Measurements from ENCODE around the gene WDR33. TPM values are rescaled to one million over a fixed set of nuclear protein-coding genes. Genes with fewer than 3 reads are reported as not detected.

WDR33 gene
- total and polyA plus RNA-seq, 2 of the 13 experiments (the other 11 are each of a cell fraction or from before 2014, with no cell fraction given) = 54.9 to 78.2 TPM

DNA sequence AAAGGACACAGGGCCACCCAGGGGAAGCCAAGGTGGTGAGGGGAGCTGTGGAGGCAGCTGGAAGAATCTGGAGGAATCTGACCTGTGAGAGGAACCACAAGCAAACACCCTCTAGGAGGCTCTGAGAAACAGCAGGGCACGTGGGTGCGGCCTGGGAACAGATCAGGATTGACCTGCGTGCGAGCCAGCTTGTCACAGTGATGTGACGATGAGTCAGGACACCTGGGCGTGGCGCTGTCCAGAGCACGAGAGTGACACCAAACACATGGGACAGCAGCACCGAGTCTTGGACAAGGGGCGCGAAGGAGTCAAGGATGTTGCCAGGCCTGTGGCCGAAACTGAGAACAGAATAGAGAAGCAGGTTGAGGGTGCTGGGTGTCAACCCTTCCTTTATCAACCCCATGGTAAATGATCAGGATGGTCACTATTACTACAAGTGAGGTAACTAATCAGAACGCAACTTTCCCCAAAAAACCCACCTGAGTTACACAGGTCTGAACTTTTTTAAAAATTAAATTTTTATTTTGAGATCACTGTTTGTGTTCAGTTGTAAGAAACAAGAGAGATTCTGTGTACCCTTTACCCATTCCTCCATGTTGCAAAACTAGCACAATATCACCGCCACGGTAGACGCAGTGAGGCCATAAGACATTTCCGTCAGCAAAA lies 110.3 kb downstream of the WDR33 start (continued):
- TF ChIP-seq, protein P1, sequence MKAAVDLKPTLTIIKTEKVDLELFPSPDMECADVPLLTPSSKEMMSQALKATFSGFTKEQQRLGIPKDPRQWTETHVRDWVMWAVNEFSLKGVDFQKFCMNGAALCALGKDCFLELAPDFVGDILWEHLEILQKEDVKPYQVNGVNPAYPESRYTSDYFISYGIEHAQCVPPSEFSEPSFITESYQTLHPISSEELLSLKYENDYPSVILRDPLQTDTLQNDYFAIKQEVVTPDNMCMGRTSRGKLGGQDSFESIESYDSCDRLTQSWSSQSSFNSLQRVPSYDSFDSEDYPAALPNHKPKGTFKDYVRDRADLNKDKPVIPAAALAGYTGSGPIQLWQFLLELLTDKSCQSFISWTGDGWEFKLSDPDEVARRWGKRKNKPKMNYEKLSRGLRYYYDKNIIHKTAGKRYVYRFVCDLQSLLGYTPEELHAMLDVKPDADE (CRISPR knock-in tag; IDR thresholded peaks at IDR 0.05) = no peak
- TF ChIP-seq MEIS1 (CRISPR knock-in tag; IDR thresholded peaks at IDR 0.05; ENCODE audit: borderline replicate concordance) (no peak), KMT2A (CRISPR knock-in tag; IDR thresholded peaks at IDR 0.05) (no peak), REXO4 (CRISPR knock-in tag; IDR thresholded peaks at IDR 0.05; ENCODE audit: borderline replicate concordance) (no peak), NFE2L2 (IDR thresholded peaks at IDR 0.05; ENCODE audit: low read length) (no peak), ZNF33A (CRISPR knock-in tag; IDR thresholded peaks at IDR 0.05; ENCODE audit: borderline replicate concordance) (no peak), HOXA7 (CRISPR knock-in tag; IDR thresholded peaks at IDR 0.05) (no peak), PAF1 (CRISPR knock-in tag; IDR thresholded peaks at IDR 0.05) (no peak), NCOA2 (CRISPR knock-in tag; IDR thresholded peaks at IDR 0.05) (peak; percentile 53; the same call in 1 of the 2 replicates), ZNF615 (CRISPR knock-in tag; IDR thresholded peaks at IDR 0.05; ENCODE audit: borderline replicate concordance) (no peak), KAT8 (CRISPR knock-in tag; IDR thresholded peaks at IDR 0.05) (no peak), ZNF850 (CRISPR knock-in tag; conservative IDR thresholded peaks at IDR 0.05) (no peak), ZNF598 (CRISPR knock-in tag; IDR thresholded peaks at IDR 0.05; ENCODE audit: borderline replicate concordance) (no peak), ZFP37 (CRISPR knock-in tag; IDR thresholded peaks at IDR 0.05; ENCODE audit: borderline replicate concordance) (peak; percentile 75; the same call in 1 of the 2 replicates), ZNF607 (CRISPR knock-in tag; IDR thresholded peaks at IDR 0.05; ENCODE audit: borderline replicate concordance) (0 out of 2 replicates have a peak, but pooled peaks have one; percentile 44)
- TF ChIP-seq, protein P2, sequence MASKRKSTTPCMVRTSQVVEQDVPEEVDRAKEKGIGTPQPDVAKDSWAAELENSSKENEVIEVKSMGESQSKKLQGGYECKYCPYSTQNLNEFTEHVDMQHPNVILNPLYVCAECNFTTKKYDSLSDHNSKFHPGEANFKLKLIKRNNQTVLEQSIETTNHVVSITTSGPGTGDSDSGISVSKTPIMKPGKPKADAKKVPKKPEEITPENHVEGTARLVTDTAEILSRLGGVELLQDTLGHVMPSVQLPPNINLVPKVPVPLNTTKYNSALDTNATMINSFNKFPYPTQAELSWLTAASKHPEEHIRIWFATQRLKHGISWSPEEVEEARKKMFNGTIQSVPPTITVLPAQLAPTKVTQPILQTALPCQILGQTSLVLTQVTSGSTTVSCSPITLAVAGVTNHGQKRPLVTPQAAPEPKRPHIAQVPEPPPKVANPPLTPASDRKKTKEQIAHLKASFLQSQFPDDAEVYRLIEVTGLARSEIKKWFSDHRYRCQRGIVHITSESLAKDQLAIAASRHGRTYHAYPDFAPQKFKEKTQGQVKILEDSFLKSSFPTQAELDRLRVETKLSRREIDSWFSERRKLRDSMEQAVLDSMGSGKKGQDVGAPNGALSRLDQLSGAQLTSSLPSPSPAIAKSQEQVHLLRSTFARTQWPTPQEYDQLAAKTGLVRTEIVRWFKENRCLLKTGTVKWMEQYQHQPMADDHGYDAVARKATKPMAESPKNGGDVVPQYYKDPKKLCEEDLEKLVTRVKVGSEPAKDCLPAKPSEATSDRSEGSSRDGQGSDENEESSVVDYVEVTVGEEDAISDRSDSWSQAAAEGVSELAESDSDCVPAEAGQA (IDR thresholded peaks at IDR 0.05; ENCODE audit: low read depth) = no peak
- TF ChIP-seq, protein P2 (CRISPR knock-in tag; IDR thresholded peaks at IDR 0.05; ENCODE audit: borderline replicate concordance) = no peak
- TF ChIP-seq, protein P3, sequence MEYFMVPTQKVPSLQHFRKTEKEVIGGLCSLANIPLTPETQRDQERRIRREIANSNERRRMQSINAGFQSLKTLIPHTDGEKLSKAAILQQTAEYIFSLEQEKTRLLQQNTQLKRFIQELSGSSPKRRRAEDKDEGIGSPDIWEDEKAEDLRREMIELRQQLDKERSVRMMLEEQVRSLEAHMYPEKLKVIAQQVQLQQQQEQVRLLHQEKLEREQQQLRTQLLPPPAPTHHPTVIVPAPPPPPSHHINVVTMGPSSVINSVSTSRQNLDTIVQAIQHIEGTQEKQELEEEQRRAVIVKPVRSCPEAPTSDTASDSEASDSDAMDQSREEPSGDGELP (IDR thresholded peaks at IDR 0.05; ENCODE audit: borderline replicate concordance, low read depth) = peak; percentile 69; the same call in 1 of the 2 replicates
- TF ChIP-seq, protein P4, sequence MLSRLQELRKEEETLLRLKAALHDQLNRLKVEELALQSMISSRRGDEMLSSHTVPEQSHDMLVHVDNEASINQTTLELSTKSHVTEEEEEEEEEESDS (CRISPR knock-in tag; IDR thresholded peaks at IDR 0.05; ENCODE audit: borderline replicate concordance) = 0 out of 2 replicates have a peak, but pooled peaks have one; percentile 15
- TF ChIP-seq, protein P5, sequence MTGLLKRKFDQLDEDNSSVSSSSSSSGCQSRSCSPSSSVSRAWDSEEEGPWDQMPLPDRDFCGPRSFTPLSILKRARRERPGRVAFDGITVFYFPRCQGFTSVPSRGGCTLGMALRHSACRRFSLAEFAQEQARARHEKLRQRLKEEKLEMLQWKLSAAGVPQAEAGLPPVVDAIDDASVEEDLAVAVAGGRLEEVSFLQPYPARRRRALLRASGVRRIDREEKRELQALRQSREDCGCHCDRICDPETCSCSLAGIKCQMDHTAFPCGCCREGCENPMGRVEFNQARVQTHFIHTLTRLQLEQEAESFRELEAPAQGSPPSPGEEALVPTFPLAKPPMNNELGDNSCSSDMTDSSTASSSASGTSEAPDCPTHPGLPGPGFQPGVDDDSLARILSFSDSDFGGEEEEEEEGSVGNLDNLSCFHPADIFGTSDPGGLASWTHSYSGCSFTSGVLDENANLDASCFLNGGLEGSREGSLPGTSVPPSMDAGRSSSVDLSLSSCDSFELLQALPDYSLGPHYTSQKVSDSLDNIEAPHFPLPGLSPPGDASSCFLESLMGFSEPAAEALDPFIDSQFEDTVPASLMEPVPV (CRISPR knock-in tag; IDR thresholded peaks at IDR 0.05) = peak; percentile 82; the same call in 1 of the 2 replicates
